DMS53 treated with DMSO at 0.1 percent for 48 hours (cell line): ENCODE measurements around the gene CCDC27.

Experiments
- DNase-seq: peaks from one replicate; lab custom pipeline; 2025; ENCODE audit not compliant: unreplicated experiment; lab: John Stamatoyannopoulos, UW

CCDC27 gene

DNA sequence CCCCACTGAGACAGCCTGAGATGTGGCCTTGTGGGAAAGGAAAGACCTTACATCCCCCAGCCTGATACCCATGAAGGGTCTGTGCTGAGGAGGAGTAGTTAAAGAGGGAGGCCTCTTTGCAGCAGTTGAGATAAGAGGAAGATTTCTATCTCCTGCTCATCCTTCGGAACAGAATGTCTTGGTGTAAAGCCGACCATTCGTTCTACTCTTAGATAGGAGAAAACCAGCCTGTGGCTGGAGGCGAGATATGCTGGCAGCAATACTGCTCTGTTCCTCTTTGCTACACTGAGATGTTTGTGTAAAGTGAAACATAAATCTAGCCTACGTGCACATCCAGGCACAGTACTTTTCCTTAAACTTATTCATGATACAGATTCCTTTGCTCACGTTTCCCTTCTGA is 1.5 kb upstream of the CCDC27 start:
- no peak for DNase-seq

DNA sequence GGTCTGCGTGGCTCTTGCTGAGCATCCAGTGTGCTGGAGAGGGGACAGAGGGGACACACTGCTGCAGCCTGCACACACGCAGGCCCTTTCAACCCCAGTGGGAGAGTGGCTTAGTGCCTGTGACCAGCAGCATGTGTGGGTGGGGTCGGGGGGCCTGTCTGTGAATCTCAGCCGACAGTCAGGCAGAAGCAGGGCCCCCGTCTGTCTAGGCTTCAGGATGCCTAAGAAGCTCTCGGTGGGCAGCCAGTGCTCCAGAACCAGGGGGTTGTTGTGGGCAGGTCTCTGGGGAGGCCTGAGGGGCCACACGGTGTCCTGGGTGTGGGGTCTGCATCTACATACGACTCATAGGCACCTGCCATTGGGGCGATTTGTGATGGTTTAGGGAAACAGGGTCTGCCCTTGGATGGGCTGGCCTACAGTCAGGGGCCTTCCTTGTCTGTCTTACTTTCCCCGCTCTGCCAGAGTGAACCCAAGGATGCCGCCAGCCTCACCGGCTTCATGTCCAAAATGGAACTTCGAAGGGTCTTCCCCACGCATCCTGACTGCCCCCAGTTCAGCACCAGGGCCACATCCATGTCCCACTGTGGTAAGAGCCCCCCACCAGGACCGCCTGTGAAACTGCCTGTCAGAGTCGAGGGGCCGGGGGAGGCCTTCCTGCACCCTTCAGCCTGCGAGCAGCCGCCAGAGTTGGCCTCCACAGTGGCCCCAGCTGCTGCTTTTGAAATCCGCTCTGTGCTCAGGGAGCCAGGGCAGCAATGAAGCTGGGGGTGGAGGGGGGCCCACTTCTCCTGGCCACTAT is 1.6 kb downstream of the CCDC27 start:
- DNase-seq = no peak

DNA sequence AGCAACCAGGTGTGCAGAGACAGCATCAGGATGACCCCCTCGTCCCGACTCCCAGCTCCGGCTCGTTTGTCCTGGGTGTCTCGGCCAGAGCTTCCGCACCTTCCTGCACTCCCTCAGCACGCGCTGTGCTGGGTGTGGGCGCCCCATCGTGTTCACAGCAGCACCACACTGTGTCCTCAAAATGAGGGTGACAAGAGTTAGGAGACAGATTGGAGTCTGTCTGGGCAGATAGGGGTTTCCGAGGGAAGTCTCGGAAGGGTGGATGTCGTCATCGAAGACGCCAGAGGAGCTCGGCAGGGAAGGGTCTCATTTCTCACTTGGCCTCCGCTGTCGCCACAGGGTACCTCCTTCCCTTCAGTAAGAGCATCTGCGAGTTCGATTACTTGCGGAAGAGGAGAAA is 4.1 kb downstream of the CCDC27 start:
- DNase-seq = no peak

DNA sequence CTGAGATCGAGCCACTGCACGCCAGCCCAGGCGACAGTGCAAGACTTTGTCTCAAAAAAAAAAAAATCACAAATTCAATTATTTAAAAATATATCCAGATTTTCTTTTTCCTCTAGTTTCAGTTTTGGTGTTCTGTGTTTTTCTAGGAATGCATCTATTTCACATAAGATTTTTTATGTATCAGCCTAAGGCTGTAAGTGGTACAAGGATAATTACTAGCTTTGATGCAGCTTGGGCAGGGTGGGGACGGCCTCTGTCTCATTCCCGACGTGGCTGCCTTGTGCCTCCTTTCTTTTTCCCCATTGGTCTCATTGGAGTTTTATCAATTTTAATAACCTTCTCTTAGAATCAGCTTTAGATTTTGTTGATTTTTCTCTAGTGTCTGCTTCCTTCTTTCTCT is 6.9 kb downstream of the CCDC27 start:
- no peak for DNase-seq

DNA sequence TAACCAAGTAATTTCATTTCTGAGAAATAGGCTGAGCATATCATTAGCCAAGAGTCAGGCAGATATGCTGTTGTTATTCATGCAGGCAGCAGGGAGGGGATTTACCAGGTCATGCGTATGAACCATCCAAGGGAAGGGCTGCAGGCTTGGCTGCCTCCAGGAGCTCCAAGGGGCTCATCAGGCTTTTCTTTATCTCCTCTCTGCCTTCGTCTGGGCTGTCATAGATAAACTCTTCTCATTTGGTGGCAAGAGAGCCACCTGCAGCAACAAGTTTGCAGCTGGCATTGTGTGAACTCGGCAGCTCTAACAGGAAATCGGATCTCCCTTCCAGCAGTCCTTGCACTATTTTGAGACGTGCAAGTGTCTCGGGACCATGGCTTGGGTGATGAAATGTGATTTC is 7.5 kb downstream of the CCDC27 start:
- DNase-seq = no peak

DNA sequence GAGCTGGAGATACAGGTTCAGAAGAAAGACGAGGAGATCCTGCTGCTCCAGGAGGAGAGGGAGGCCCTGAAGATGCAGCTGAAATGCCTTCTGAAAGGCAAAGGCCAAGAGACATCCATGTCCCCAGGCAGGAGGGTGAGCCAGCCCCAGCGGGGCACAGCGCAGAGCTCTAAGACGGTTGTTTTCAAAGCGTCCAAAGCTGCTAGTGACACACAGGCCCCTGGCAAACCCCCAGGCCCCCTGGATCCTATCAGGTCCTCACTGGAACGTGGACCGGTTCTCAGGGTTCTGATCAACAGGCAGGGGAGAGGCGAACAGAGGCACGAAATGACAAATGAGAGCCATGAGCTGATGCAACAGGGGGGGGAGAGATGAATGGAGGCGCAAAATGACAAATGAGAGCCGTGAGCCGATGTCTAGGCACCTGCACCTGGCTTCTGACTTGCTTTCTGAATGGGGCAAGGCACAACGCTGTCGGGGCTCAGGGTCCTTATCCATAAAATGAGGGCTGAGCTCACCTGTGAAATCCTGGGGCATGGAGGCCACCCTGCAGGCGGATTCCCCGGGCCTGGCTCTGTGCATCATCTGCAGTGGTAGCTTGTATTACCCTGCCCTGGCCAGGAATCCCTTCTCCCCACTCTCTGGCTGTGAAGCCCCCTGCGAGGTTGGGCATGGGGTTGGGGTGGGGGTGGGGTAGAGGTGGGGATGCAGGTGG is 9.2 kb downstream of the CCDC27 start:
- no peak for DNase-seq

DNA sequence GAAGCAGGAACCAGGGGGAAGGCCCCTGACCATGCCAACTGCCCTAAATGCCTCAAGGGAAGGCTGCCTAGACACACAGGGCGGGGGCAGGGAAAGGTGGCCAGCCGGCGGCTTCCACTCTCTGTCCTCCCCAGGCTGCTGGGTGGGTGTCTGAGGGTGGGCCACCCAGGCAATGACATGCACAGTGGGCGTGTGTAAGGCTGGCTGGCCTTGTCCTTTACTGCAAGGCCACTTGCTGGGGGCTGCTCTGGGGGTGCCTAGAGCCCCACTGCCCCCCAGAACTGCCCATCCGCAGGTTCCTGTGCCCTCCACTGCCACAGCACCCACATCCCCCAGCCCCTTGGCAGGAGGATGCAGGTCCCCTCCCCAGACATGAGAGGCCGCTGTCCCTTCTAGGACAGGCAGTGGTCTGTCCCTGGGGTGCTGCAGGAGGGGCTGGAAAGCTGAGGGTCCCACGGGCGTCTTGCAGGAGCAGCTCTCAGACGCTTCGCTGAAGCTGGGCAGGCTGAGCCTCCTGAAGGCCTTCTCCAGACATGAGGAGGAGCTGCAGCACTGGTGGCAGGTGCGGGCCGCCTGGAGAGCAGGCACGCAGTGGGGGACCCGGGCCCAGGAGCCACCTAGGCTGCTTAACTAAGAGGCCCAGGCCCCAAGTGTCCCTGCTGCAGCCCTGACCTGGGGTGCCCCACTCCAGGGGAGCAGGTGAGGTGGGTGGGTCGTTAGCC is 10.1 kb downstream of the CCDC27 start:
- DNase-seq = no peak

DNA sequence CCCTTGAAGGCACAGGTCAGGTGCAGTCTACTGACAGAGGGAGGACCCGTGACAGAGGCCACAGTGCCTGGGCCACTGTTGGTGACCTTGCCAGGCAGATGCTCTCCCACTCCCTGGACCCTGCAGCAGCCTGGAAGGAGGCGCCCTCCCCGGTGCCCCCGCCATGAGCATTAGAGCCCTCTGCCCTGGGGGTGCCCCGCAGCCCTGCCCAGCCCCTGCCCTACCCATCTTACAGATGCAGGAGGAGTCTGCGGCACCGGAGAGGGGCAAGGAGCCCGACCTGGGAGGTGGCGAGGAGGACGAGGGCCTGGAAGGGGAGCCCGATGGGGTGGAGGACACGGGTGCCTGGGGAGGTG is 10.6 kb downstream of the CCDC27 start:
- no peak for DNase-seq

DNA sequence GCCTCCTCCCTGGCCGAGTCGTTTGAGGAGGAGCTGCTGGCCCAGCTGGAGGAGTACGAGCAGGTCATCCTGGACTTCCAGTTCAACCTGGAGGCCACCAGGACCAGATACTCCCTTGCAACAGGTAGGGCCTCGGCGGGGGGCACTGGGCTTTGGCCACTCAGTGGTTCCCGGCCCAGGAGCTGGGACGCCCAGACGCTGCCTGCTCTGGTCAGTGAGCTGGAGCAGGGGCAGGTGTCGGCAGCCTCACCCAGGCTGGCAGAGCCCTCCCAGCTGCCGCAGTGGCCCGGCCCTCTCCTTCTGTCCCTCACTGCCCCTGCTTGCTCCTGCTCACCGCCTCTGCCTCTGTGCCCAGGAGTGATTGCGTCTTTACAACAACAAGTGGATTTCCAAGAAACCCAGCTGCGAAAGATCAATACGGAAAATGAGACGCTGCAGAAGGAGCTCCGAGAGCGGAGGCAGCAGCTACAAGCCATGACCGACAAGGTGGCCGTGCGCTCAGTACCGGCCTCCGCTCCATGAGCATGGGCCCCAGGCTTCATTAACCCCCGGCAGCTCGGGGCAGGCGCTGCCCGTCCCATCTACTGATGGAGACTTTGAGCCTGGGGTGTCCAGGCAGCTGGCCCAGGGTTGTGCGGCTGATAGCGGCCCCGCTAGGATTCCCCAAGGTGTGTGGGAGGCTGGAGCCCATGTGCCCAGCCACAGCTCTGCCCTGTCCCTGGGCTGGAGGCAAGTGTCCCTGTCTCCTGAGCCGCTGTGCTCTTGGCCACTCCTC is 11.3 kb downstream of the CCDC27 start:
- DNase-seq = no peak

DNA sequence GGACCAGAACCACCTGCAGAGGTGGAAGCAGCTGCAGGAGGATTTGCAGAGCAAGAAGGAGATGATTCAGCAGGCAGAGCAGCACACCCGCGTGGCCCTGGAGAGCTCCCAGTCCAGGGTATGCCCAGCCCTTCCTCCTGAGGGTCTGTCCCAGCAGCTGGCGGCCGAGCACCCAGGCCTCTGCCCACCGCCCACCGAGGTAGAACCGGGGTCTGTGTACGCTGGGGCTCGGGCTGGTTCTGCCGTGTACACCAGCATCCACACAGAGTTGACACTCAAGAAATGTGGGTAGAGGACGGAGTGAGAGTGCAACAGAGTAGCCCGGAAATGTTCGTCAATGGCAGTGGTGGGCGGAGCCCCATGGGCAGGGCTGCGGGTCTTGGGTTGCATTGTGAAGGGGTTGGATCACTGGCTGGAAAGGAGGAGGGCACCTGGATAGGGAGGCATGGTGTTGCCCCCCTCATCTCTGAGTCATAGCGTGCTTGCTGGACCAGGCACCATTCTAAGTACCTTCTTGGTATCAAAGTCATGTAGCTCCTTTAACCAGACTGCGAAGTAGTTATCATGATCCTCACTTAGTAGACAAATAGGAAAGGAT is 15.2 kb downstream of the CCDC27 start:
- DNase-seq = no peak

DNA sequence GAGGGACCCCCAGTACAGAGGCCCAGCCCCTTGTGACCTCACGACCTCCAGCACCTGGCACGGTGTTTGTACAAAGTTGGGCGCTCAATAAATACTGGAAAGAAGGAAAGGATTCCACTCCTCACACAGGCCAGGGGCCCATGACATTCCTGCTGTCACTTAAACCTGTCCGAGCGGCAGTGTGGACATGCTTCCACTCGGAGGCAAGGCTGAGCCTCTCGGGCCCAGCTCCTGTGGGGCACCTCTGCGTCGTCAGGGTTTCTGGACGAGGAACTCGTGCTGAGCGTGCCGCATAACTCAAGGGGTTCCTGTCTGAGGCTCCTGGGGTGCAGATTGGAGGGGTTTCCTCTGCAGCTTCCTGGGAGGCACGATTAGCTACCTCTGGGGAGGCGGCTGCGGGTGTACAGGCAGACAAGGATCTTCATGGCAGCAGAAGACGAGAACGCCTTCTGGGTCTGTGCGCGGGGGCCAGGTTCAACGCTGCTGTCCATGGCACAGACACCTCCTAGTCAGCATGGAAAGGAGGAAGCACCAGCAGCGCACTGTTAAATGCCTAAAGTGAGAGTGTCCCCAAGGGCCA is 16.7 kb downstream of the CCDC27 start:
- DNase-seq = no peak

DNA sequence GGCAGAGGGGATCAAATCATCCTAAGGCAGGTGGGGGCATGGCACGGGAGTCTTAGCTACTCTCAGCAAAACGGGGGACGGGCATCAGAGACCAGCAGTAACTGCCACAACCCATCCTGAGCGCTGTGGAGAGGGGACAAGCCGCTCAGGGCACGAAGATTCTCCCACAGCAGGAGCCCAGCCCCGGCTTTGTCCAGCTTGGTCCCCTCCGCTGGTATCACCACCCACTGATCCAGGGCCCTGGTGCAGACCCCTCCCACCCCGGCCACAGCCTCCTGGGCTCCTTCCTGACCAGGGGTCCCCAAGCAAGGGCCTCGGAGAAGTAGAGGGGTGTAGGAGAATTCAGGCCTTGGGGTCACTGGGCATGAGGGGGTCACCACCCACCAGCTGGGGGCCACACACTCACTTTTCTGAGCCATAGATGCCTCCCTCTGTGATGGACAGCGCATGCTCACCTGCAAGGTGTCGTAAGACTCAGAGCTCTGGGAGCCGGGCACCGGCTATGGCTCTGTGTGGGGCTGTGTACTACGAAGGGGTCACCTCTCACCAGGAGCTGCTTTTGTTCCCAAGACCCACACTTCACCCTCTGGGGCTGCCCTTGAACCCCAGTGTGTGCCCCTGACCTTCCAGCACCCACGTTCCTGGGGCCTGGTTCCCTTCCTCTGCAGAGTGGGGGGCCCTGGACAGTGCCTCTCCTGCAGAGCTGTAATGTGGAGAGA is 18.0 kb downstream of the CCDC27 start:
- no peak for DNase-seq

DNA sequence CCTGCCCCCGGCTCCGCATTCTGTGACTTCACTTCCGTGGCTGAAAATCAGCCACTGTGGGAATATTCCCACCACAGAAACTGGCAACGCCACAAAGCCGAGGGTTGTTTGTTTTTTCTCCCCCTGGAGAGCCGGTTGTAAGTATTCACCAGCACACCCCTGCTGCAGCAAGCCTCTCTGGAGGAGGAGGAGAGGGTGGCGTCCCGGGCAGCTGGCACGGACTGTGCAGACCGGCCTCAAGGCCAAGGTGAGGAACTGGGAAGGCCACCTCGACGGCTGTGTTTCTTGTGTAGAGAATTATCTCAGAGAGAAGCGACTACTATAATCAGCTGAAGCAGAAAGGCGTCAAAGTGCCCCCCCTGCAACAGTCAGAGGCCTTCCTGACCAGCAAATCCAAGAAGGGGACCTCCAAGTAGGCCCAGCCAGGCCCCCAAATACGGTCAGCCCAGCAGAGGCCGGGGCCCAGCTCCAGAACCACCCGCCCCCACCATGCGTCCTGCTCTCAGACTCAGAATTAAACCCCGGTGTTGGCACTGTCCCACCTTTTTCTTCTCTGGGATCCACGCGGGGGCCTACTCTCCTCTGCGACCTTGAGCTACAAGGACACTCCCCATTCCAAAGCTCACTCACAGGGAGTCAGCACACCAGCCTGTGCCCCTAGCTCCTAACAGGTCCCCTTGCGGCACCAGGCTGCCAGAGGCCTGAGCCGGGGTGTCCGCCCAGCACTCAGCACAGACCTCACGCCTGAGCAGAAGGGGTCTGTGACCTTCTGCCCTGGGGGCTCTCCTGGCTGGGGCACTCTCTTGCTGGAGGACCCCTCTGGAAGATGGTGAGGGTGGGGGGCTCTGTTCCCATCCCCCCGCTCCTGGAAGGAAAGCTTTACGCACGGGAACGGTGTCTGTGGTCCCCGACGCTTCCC is 19.1 kb downstream of the CCDC27 start:
- no peak for DNase-seq

DNA sequence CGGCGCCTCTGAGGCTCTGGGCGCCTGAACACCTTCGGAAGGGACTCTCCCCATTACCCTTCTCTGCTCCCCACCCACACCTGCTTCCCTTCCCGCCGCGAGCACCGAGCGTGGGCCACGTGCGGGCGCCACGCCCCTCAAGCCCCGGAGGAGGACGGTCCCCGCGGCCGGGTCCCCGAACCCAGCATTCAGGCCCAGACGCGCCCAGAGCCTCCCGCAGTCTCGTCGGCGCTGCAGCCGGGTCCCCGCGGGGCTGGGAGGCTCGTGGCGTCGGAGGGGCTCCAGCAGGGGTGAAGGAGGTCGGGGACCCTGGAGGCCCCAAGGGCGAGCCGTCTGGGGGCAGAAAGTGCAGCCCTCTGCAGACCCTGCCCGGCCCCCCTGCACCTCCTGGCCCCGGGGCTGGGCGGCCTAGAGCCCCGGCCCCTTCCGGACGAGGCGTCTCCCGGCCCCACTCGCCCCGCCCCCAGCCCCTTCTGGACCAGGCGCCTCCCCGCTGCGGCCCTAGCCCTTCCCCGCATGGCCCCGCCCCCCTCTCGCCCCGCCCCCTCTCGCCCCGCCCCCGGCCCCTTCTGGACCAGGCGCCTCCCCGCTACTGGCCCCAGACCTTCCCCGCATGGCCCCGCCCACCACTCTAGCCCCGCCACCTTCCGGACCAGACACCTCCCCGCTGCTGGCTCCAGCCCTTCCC is 19.9 kb downstream of the CCDC27 start:
- DNase-seq = peak; percentile 58

DNA sequence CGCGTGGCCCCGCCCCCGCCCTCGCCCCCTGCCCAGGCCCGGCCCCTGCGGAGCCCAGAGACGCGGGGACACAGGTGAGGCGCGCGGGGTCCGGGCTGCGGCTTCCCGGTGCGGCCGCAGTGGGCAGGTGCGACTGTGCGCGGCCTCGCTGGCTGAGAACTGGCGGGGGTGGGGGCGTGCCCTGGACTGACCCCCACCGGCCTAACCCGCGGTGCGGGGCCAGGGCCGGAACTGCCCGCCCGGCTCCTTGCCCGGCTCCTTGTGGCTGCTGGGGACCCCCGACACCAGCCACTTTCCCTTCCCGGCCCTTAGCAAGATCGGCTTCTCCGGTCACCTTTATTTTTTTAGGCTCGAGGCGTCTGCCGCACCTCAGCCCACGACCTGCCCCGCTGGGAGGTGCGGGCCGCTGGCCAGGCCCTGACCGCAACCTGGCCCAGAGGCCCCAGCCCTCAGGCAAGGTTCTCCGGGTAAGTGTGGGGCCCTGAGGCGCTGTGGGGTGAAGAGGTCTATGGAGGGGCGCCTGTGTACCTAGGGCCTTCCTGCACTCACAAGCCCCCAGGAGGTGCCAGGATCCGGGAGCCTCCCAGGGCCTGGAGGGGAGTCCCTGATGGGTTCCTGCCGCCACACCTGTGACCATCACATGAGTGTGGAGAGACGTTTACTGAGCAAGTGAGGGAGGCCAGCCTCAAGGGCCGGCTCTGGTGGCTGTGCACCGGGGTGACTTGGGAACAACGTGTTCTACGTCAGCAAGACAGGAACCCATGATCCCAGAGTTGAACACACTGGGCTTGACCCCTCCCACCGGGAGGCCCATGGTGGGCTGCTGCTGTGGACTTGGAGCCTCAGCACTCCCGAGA is 20.7 kb downstream of the CCDC27 start, which contains the start of gene SMIM1:
SMIM1 (plus strand) TSS at position 35 of the 857 bp plus-strand sequence. CDS start 2,625 bp downstream, outside the sequence.
- no peak for DNase-seq

DNA sequence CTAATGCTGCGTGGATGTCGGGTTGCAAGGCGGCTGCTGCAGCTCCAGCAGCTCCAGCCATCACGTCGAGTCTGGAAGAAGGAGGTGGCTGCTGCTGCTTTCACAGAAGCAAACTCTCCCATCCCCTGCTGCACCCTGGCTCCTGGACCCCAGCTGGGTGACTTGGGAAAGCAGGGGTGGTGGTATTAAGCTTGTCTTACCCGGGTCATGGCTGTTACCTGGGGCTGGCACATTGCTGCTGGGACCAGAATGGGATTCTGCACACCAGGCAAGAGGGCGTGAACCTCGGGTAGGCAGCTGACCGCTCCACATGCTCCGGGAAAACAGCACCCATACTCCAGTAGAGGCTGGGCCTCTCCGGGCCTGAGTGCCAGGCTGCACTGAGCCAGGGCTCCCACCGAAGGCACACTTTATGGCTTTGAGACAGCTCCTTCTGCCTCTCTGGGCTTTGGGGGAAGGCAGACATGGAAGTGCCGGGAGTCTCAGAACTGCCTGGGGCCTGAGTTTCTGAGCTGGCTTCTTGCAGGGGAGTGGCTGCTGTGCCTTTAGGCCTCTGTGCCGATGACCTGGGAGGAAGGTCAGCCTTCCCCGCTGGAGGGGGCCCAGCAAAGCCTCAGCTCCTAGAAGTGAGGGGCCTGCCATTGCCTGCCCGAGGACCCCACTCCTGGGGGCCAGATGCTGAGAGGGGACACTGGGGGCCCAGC is 21.5 kb downstream of the CCDC27 start:
- no peak for DNase-seq
